ENCODE results near the gene TENT4B. TPM values are rescaled to one million over a fixed set of nuclear protein-coding genes. Genes with fewer than 3 reads are reported as not detected.
"Not testable (repeated sequence)": the region's sequence is repeated elsewhere in the genome, so short reads cannot be mapped to it uniquely, and the experiment has no call there.

Gene TENT4B
- total RNA-seq, 3 donors from 2014 or later = 10.6 to 20.0 (median 11.5) TPM

DNA sequence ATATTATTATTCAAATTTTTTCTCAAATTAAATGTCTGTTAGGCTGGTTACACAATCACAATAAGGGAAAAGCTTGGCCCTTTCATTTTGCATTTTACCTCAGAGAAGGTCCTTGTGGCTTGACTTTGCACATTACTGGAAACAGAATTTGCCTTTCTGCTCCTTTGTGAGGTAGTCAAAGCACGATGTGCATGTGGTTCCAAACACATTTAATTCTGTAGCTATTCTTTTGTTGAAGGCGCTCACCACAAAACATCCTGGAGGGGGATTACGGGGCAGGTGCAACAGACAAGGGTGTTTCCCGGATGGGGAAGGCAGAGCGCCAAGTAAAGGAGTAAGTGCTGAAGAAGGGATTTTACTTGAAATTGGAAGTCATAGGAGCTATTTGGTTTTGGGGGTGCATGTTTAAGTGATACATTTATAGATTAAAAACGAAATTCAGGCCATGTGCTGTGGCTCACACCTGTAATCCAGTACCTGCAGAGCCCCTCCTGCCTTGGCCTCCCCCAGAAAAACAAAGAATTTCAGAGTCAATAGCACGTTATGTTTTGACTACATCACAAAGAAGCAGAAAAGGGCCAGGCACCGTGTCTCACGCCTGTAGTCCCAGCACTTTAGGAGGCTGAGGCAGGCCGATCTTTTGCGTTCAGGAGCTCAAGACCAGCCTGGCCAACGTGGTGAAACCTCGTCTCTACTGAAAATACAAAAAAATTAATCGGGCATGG is 31.2 kb upstream of the TENT4B start:
- ATAC-seq (no peak), DNase-seq (no peak)
- no peaks in the 10 kb centered on the region for H3K36me3 ChIP-seq (ENCODE audit: low read depth)
- H3K4me1 ChIP-seq (ENCODE audit: low read depth) = no peaks in the 10 kb centered on the region
- H3K9me3 ChIP-seq = no peaks in the 10 kb centered on the region
- no peak overlapping the region for H3K4me3 ChIP-seq
- TF ChIP-seq, protein P1, sequence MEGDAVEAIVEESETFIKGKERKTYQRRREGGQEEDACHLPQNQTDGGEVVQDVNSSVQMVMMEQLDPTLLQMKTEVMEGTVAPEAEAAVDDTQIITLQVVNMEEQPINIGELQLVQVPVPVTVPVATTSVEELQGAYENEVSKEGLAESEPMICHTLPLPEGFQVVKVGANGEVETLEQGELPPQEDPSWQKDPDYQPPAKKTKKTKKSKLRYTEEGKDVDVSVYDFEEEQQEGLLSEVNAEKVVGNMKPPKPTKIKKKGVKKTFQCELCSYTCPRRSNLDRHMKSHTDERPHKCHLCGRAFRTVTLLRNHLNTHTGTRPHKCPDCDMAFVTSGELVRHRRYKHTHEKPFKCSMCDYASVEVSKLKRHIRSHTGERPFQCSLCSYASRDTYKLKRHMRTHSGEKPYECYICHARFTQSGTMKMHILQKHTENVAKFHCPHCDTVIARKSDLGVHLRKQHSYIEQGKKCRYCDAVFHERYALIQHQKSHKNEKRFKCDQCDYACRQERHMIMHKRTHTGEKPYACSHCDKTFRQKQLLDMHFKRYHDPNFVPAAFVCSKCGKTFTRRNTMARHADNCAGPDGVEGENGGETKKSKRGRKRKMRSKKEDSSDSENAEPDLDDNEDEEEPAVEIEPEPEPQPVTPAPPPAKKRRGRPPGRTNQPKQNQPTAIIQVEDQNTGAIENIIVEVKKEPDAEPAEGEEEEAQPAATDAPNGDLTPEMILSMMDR (IDR thresholded peaks at IDR 0.05) = no peak
- intact Hi-C loops (cut with DNase I, micrococcal nuclease) = no loop called here

DNA sequence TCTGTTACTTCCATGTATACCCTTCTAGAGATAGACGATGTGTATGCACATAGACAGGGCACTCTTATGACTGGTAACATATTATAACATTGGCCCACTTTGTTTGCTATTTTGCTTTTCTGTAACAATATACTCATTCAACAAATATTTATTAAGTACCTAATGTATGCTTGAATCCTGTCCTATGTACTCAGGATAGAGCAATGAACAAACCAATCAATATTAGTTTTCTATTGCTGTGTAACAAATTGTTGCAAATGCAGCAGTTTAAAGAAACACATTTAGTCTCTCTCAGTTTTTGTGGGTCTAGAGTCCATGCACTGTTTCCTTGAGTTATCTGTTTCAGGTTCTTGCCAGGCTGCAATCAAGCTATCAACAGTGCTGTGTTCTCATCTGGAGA is 29.7 kb upstream of the TENT4B start:
- Histone ChIP-seq H3K36me3 (ENCODE audit: low read depth) (no peaks in the 10 kb centered on the region), H3K4me1 (ENCODE audit: low read depth) (no peaks in the 10 kb centered on the region), H3K4me3 (no peak overlapping the region), H3K9me3 (no peaks in the 10 kb centered on the region)
- ATAC-seq = no peak
- intact Hi-C loops (cut with DNase I, micrococcal nuclease) = no loop called here
- TF ChIP-seq, protein P1 (IDR thresholded peaks at IDR 0.05) = no peak
- no peak for DNase-seq

DNA sequence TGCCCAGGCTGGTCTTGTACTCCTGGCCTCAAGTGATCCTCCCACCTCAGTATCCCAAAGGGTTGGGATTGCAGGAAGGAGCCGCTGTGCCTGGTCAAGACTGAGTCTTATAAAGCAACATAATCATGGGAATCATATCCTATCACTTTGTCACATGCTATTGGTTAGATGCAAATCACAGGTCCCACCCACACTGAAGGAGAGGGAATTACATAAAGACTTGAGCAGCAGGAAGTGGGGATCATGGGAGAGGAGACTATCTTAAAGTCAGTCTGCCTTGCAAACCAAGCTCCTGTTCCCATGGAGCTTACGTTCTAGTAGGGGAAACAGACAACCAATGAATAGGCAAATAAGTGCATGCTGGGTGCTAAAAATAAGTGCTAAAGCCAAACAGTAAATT is 28.3 kb upstream of the TENT4B start:
- Histone ChIP-seq H3K36me3 (ENCODE audit: low read depth) (no peaks in the 10 kb centered on the region), H3K4me3 (no peak overlapping the region), H3K4me1 (ENCODE audit: low read depth) (no peaks in the 10 kb centered on the region), H3K9me3 (no peaks in the 10 kb centered on the region)
- DNase-seq (no peak), ATAC-seq (no peak)
- intact Hi-C loops (cut with DNase I, micrococcal nuclease) = no loop called here
- TF ChIP-seq, protein P1 (IDR thresholded peaks at IDR 0.05) = no peak

DNA sequence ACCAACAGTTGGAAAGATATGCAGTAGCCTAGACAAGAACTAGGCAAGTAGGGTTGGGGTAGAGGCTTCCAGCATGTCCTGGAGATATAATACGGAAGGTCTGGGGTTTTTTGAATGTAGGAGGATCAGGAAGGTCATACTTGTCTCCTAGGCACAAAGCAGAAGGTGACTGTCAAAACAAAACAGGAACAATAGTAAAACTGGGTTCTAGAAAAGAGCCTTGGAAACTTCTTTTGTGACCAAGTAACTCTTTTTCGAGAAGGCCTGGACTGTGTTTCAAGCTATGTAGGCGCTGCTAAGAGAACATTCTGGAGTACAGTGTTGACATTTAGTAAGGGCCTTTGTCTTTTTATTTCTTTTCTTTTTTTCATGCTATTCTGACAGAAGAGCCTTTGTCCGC is 26.9 kb upstream of the TENT4B start:
- DNase-seq = no peak
- no peak overlapping the region for H3K4me3 ChIP-seq
- intact Hi-C loops (cut with DNase I, micrococcal nuclease) = no loop called here
- no peak for ATAC-seq
- no peaks in the 10 kb centered on the region for H3K9me3 ChIP-seq
- no peaks in the 10 kb centered on the region for H3K36me3 ChIP-seq (ENCODE audit: low read depth)
- no peaks in the 10 kb centered on the region for H3K4me1 ChIP-seq (ENCODE audit: low read depth)
- TF ChIP-seq, protein P1 (IDR thresholded peaks at IDR 0.05) = no peak

DNA sequence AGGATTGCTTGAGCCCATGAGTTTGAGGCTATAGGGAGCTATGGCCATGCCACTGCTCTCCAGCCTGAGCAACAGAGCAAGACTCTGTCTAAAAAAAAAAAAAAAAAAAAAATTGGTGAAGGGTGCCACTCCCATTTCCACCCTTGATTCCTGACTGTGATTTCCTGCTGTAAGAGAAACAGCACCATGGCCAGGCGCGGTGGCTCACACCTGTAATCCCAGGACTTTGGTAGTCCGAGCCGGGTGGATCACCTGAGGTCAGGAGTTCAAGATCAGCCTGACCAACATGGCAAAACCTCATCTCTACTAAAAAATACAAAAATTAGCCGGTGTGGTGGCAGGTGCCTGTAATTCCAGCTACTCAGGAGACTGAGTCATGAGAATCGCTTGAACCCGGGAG is 20.5 kb upstream of the TENT4B start:
- H3K9me3 ChIP-seq; H3K36me3 ChIP-seq (ENCODE audit: low read depth); intact Hi-C loops (cut with DNase I, micrococcal nuclease); H3K4me3 ChIP-seq; H3K4me1 ChIP-seq (ENCODE audit: low read depth): not testable (repeated sequence)
- ATAC-seq (peak; percentile 43), DNase-seq (peak in 2 of 3 donors; percentile 8 to 36)

DNA sequence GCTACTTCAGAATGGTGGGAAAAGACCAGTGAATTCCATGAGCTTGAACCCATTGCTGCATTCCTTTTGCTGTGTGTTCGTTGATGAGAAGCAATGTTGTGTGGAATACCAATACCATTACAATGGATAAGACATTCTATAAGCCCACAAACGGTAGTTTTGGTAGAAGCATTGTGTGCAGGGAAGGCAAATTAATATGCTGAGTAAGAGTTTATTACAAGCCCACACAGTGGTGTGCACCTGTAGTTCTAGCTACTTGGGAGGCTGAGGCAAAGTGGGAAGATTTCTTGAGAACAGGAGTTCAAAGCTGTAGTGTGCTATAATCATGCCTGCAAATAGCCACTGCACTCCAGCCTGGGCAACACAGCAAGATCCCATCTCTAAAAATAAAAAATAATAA is 19.9 kb upstream of the TENT4B start:
- ATAC-seq = no peak
- Histone ChIP-seq H3K36me3 (ENCODE audit: low read depth) (no peaks in the 10 kb centered on the region), H3K9me3 (no peaks in the 10 kb centered on the region), H3K4me1 (ENCODE audit: low read depth) (no peaks in the 10 kb centered on the region), H3K4me3 (no peak overlapping the region)
- DNase-seq = no peak
- intact Hi-C loops (cut with DNase I, micrococcal nuclease) = no loop called here
- TF ChIP-seq, protein P1 (IDR thresholded peaks at IDR 0.05) = no peak

Data from mucosa of descending colon (tissue), 3 donors.